Astrocyte (in vitro differentiated cells and primary cell): ENCODE data around the gene HOXB2.
"Not testable (repeated sequence)": the region's sequence is repeated elsewhere in the genome, so short reads cannot be mapped to it uniquely, and the experiment has no call there.

Experiments
- EZH2 ChIP-seq: IDR thresholded peaks from 2 replicates; pipeline ENCODE4 v1.6.1; 2012; ENCODE audit warnings: mild to moderate bottlenecking, low read length, inconsistent platforms; ENCODE audit not compliant: insufficient read depth
- TF ChIP-seq, protein P1 (sequence below): IDR thresholded peaks from 2 replicates; pipeline ENCODE4 v1.5.1; 2011; ENCODE audit warnings: low read depth, mild to moderate bottlenecking, inconsistent platforms, low read length, moderate library complexity; ENCODE audit not compliant: insufficient read depth

DNA sequence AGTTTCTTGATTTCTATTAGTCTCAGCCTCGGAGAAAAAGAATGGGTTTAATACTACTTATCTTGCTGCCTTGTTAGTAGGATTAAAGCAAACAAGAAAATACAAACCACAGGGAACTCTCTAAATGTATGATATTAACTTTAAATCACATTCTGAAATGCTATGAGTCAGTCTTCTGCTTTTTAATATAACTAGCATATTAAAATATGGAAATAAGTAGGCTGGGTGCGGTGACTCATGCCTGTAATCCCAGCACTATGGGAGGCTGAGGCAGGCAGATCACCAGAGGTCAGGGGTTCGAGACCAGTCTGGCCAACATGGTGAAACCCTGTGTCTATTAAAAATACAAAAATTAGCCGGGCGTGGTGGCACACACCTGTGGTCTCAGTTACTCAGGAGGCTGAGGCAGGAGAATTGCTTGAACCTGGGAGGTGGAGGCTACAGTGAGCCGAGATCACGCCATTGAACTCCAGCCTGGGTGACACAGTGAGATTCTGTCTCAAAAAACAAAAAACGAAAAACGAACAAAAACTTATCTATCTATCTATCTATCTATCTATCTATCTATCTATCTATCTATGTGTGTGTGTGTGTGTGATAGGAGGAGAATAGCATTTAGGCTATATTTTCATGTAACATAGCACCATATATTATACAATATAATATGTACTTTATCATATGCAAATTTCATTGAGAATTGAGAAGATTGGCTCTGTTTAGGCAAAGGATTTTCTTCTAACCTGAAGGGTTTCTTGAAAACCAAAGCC, 8.9 kb downstream of the HOXB2 start:
- TF ChIP-seq, protein P1, sequence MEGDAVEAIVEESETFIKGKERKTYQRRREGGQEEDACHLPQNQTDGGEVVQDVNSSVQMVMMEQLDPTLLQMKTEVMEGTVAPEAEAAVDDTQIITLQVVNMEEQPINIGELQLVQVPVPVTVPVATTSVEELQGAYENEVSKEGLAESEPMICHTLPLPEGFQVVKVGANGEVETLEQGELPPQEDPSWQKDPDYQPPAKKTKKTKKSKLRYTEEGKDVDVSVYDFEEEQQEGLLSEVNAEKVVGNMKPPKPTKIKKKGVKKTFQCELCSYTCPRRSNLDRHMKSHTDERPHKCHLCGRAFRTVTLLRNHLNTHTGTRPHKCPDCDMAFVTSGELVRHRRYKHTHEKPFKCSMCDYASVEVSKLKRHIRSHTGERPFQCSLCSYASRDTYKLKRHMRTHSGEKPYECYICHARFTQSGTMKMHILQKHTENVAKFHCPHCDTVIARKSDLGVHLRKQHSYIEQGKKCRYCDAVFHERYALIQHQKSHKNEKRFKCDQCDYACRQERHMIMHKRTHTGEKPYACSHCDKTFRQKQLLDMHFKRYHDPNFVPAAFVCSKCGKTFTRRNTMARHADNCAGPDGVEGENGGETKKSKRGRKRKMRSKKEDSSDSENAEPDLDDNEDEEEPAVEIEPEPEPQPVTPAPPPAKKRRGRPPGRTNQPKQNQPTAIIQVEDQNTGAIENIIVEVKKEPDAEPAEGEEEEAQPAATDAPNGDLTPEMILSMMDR, result not testable (repeated sequence)
- TF ChIP-seq EZH2, result not testable (repeated sequence)
